HCT116 (cell line): Measurements from ENCODE around the gene MUC4. TPM values are rescaled to one million over a fixed set of nuclear protein-coding genes. Genes with fewer than 3 reads are reported as not detected.

Experiments
- ATAC-seq: fragments of 200-7000 bp; cut with Tn5 transposase; 2 replicates; pipeline ENCODE4 v1.9.1; 2020; ENCODE audit warnings: mild to moderate bottlenecking, moderate library complexity
- BruUV-seq: library from RNA; stranded (reverse); fragments of 400-500 nt; replicated peaks from 2 replicates; lab custom pipeline; 2021; lab: Mats Ljungman, UMichigan
- CTCF ChIA-PET: fragments of 300-600 bp; sonication (Branson Sonifier 250); formaldehyde crosslinking; loops from one replicate; lab custom pipeline; 2021; ENCODE audit warnings: antibody characterized with exemption; lab: Charles Lee
- POLR2A ChIA-PET: fragments of 300-600, 350-600 bp; sonication (Branson Sonifier 250); formaldehyde crosslinking; loops from one replicate; lab custom pipeline; 2021; ENCODE audit warnings: antibody characterized with exemption; lab: Charles Lee
- RAD21 ChIA-PET, 2 experiments: fragments of 300-600 bp; sonication (Branson Sonifier 250); formaldehyde crosslinking; loops; one replicate each; lab custom pipeline; 2023; ENCODE audit warnings: low total read pairs in 2 of 2; ENCODE audit not compliant: uncharacterized antibody in 2 of 2, unreplicated experiment in 2 of 2, low non-redundant PET in 1 of 2; lab: Charles Lee
- DNase-seq: peaks from one replicate; pipeline ENCODE4 v3.0.0-alpha.2; 2010; ENCODE audit warnings: low read depth, low spot score
- H2AFZ ChIP-seq: fragments of 200-600 bp; shearing (Covaris generic), sonication (generic); 2 replicates; pipeline ENCODE4 v1.6.1; 2017; ENCODE audit warnings: low read depth, mixed run types, mixed read lengths, antibody characterized with exemption, low read length; ENCODE audit not compliant: poor library complexity, severe bottlenecking
- H3K27ac ChIP-seq: 2 replicates; pipeline ENCODE4 v1.5.1; 2012; ENCODE audit warnings: low read depth, low read length
- H3K27me3 ChIP-seq: fragments of 200-600 bp; sonication (generic); 2 replicates; pipeline ENCODE4 v1.6.1; 2016; ENCODE audit warnings: mixed run types, low read length, mixed read lengths; ENCODE audit not compliant: insufficient read depth
- H3K36me3 ChIP-seq, 2 experiments: fragments of 200-500 bp in 1 of 2; fragments of 200-600 bp in 1 of 2; sonication (Bioruptor generic) in 1 of 2; sonication (generic) in 1 of 2; 2 replicates each; pipeline versions ENCODE4 v1.5.1 to v1.6.1; 2014 to 2016; ENCODE audit warnings: low read length in 2 of 2, inconsistent platforms in 1 of 2, mixed read lengths in 1 of 2, mixed run types in 1 of 2; ENCODE audit not compliant: insufficient read depth in 2 of 2, control insufficient read depth in 1 of 2
- H3K4me1 ChIP-seq, 2 experiments: fragments of 200-600 bp in 1 of 2; sonication (generic) in 1 of 2; 2 replicates each; pipeline versions ENCODE4 v1.5.1 to v1.6.1; 2012 to 2017; ENCODE audit warnings: low read length in 2 of 2, inconsistent platforms in 1 of 2, mild to moderate bottlenecking in 1 of 2, mixed read lengths in 1 of 2, mixed run types in 1 of 2, moderate library complexity in 1 of 2; ENCODE audit not compliant: insufficient read depth in 2 of 2, control insufficient read depth in 1 of 2
- H3K4me2 ChIP-seq: fragments of 200-600 bp; sonication (generic); 2 replicates; pipeline ENCODE4 v1.6.1; 2017; ENCODE audit warnings: mixed run types, low read length, mixed read lengths
- H3K4me3 ChIP-seq, 2 experiments: fragments of 200-600 bp in 1 of 2; sonication (generic) in 1 of 2; replicated peaks in 1 of 2; 2 replicates each; pipeline ENCODE4 v1.5.1; 2011 to 2016; ENCODE audit warnings: low read length in 2 of 2, control low read depth in 1 of 2, low read depth in 1 of 2, mild to moderate bottlenecking in 1 of 2, mixed read lengths in 1 of 2, mixed run types in 1 of 2
- H3K79me2 ChIP-seq: fragments of 200-600 bp; sonication (generic); 2 replicates; pipeline ENCODE4 v1.6.1; 2017; ENCODE audit warnings: mild to moderate bottlenecking, mixed run types, low read length, moderate library complexity, mixed read lengths; ENCODE audit not compliant: insufficient read depth
- H3K9ac ChIP-seq: fragments of 200-600 bp; sonication (generic); 2 replicates; pipeline ENCODE4 v1.6.1; 2016; ENCODE audit warnings: low read length, mixed read lengths
- H3K9me2 ChIP-seq: fragments of 200-600 bp; sonication (generic), shearing (Covaris generic); 2 replicates; pipeline ENCODE4 v1.6.1; 2017; ENCODE audit warnings: mixed run types, mild to moderate bottlenecking, moderate library complexity; ENCODE audit not compliant: insufficient read depth
- H3K9me3 ChIP-seq, 2 experiments: fragments of 200-500 bp in 1 of 2; fragments of 200-600 bp in 1 of 2; sonication (Bioruptor generic) in 1 of 2; sonication (generic) in 1 of 2; 2 replicates each; pipeline ENCODE4 v1.6.1; 2014 to 2017; ENCODE audit warnings: low read length in 2 of 2, mixed read lengths in 2 of 2, inconsistent platforms in 1 of 2, low read depth in 1 of 2, mild to moderate bottlenecking in 1 of 2, mixed run types in 1 of 2, moderate library complexity in 1 of 2; ENCODE audit not compliant: control insufficient read depth in 1 of 2, insufficient read depth in 1 of 2
- H4K20me1 ChIP-seq: fragments of 200-600 bp; sonication (generic), shearing (Covaris generic); 2 replicates; pipeline ENCODE4 v1.6.1; 2017; ENCODE audit warnings: mixed run types, mild to moderate bottlenecking, moderate library complexity; ENCODE audit not compliant: insufficient read depth
- CEBPB ChIP-seq: IDR thresholded peaks from 2 replicates; pipeline ENCODE4 v1.6.1; 2012; ENCODE audit warnings: low read depth
- EGR1 ChIP-seq: IDR thresholded peaks from 2 replicates; pipeline ENCODE4 v1.6.1; 2012; ENCODE audit warnings: low read depth
- ELF1 ChIP-seq: IDR thresholded peaks from 2 replicates; pipeline ENCODE4 v1.6.1; 2012; ENCODE audit warnings: low read depth, borderline replicate concordance
- EZH2phosphoT487 ChIP-seq: fragments of 200-600 bp; IDR thresholded peaks from 2 replicates; pipeline ENCODE4 v1.6.1; 2018; ENCODE audit warnings: antibody characterized with exemption, borderline replicate concordance
- FOSL1 ChIP-seq: IDR thresholded peaks from 2 replicates; pipeline ENCODE4 v1.6.1; 2012; ENCODE audit warnings: low read depth
- JUND ChIP-seq: IDR thresholded peaks from 2 replicates; pipeline ENCODE4 v1.6.1; 2012
- POLR2AphosphoS5 ChIP-seq: IDR thresholded peaks from 2 replicates; pipeline ENCODE4 v1.6.1; 2011; ENCODE audit warnings: mild to moderate bottlenecking, low read depth, low read length, moderate library complexity
- SIN3A ChIP-seq: IDR thresholded peaks from 2 replicates; pipeline ENCODE4 v1.6.1; 2012; ENCODE audit warnings: low read depth
- SRF ChIP-seq: IDR thresholded peaks from 2 replicates; pipeline ENCODE4 v1.6.1; 2012; ENCODE audit warnings: low read depth
- TCF7L2 ChIP-seq: IDR thresholded peaks from 2 replicates; pipeline ENCODE4 v1.7.0; 2011; ENCODE audit warnings: borderline replicate concordance, inconsistent platforms; ENCODE audit not compliant: insufficient read depth, insufficient read length; ENCODE audit errors: extremely low read depth
- YY1 ChIP-seq: IDR thresholded peaks from 2 replicates; pipeline ENCODE4 v1.6.1; 2011; ENCODE audit warnings: low read length, low read depth, moderate library complexity, mild to moderate bottlenecking; ENCODE audit not compliant: insufficient replicate concordance; ENCODE audit errors: extremely low read depth
- ZFX ChIP-seq: fragments of 450-650 bp; IDR thresholded peaks from 2 replicates; pipeline ENCODE4 v1.6.1; 2017
- ZNF274 ChIP-seq: fragments of 200-500 bp; sonication (Bioruptor generic); IDR thresholded peaks from 2 replicates; pipeline ENCODE4 v1.6.1; 2014; ENCODE audit warnings: mild to moderate bottlenecking, low read depth, low read length, inconsistent platforms
- intact Hi-C: fragments of 100-400 bp; cut with micrococcal nuclease; formaldehyde crosslinking; loops from 2 replicates; pipeline ENCODE4 v1.10.0; 2022
- total RNA-seq: library from RNA; stranded (reverse); gene quantifications from one replicate; pipeline ENCODE4 v1.2.1, GENCODE V29; 2021; ENCODE audit not compliant: unreplicated experiment
- TF ChIP-seq, protein P1 (sequence below), 3 experiments: fragments of 200-600 bp in 1 of 3; sonication (generic) in 1 of 3; IDR thresholded peaks in 2 of 3; conservative IDR thresholded peaks in 1 of 3; 2 replicates each; pipeline ENCODE4 v1.5.1; 2012 to 2017; ENCODE audit warnings: low read depth in 2 of 3, low read length in 2 of 3, antibody characterized with exemption in 1 of 3, borderline replicate concordance in 1 of 3, control low read depth in 1 of 3, mild to moderate bottlenecking in 1 of 3, mixed read lengths in 1 of 3, mixed run types in 1 of 3, moderate library complexity in 1 of 3; ENCODE audit not compliant: insufficient read depth in 1 of 3
- TF ChIP-seq, protein P2 (sequence below): IDR thresholded peaks from 2 replicates; pipeline ENCODE4 v1.6.1; 2011; ENCODE audit warnings: mild to moderate bottlenecking, low read length, moderate library complexity; ENCODE audit not compliant: insufficient replicate concordance; ENCODE audit errors: extremely low read depth
- TF ChIP-seq, protein P3 (sequence below): IDR thresholded peaks from 2 replicates; pipeline ENCODE4 v1.6.1; 2012
- TF ChIP-seq, protein P4 (sequence below): IDR thresholded peaks from 2 replicates; pipeline ENCODE4 v1.6.1; 2012; ENCODE audit warnings: low read depth

The MUC4 gene
- total RNA-seq, 1 experiment from 2014 or later: 0.64 TPM

DNA sequence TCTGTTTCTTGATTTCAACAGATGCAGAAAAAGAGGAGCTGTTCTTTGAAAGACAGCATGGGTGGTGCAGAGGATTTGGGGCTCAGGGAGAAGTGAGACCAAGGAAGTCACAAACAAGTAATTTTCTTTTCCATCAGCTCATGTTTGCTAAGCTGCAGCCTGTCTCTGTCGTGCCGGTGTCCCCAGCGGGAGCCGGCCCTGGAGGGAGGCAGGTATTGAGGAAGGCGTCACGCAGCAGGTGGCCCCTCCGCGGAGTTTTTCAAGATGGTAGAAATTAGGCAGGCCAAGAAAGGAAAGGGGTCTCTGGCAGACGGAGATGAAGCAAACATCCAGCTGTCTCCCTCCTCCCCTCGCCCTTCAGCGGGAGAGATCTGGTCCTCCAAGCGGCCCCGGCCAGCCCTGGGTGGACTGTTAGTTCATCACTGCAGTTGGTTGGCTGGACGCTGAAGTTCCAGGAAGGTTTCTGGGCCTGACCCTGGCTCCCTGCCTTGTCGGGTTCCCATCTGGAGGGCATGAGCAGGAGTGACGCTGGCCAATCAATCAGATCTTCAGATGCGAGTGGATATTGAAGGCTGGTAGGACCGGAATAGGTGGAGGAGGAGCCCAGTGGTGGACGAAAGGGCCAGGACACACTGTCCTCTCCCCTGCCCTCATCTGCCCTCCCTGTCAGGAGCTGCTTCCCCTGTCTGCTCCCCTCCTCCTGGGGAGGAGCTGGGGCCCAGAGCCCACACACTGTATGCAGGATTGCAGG, 27.7 kb upstream of the MUC4 start:
- no TSS peak for BruUV-seq
- DNase-seq (no peak), ATAC-seq (no peak; the same call in 1 of the 2 replicates)
- ChIA-PET POLR2A (no interaction called here), CTCF (no interaction called here), RAD21 (no interaction called here)
- no peaks in the 10 kb centered on the region for H3K27me3 ChIP-seq
- no peaks in the 10 kb centered on the region for H3K9me2 ChIP-seq
- H3K27ac ChIP-seq: no peak overlapping the region
- no peaks in the 10 kb centered on the region for H3K4me1 ChIP-seq
- TF ChIP-seq POLR2AphosphoS5: no peak
- TF ChIP-seq, protein P1, sequence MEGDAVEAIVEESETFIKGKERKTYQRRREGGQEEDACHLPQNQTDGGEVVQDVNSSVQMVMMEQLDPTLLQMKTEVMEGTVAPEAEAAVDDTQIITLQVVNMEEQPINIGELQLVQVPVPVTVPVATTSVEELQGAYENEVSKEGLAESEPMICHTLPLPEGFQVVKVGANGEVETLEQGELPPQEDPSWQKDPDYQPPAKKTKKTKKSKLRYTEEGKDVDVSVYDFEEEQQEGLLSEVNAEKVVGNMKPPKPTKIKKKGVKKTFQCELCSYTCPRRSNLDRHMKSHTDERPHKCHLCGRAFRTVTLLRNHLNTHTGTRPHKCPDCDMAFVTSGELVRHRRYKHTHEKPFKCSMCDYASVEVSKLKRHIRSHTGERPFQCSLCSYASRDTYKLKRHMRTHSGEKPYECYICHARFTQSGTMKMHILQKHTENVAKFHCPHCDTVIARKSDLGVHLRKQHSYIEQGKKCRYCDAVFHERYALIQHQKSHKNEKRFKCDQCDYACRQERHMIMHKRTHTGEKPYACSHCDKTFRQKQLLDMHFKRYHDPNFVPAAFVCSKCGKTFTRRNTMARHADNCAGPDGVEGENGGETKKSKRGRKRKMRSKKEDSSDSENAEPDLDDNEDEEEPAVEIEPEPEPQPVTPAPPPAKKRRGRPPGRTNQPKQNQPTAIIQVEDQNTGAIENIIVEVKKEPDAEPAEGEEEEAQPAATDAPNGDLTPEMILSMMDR (IDR thresholded peaks at IDR 0.05 in 2 of 3, conservative IDR thresholded peaks at IDR 0.05 in 1 of 3; ENCODE audit: borderline replicate concordance in 1 of 3, insufficient read depth in 1 of 3, low read depth in 2 of 3, low read length in 2 of 3): no peak
- TF ChIP-seq, protein P2, sequence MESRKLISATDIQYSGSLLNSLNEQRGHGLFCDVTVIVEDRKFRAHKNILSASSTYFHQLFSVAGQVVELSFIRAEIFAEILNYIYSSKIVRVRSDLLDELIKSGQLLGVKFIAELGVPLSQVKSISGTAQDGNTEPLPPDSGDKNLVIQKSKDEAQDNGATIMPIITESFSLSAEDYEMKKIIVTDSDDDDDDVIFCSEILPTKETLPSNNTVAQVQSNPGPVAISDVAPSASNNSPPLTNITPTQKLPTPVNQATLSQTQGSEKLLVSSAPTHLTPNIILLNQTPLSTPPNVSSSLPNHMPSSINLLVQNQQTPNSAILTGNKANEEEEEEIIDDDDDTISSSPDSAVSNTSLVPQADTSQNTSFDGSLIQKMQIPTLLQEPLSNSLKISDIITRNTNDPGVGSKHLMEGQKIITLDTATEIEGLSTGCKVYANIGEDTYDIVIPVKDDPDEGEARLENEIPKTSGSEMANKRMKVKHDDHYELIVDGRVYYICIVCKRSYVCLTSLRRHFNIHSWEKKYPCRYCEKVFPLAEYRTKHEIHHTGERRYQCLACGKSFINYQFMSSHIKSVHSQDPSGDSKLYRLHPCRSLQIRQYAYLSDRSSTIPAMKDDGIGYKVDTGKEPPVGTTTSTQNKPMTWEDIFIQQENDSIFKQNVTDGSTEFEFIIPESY: no peak
- no peak for TF ChIP-seq YY1
- TF ChIP-seq, protein P3, sequence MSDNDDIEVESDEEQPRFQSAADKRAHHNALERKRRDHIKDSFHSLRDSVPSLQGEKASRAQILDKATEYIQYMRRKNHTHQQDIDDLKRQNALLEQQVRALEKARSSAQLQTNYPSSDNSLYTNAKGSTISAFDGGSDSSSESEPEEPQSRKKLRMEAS: no peak
- TF ChIP-seq SRF: no peak
- TF ChIP-seq CEBPB: no peak
- TF ChIP-seq EZH2phosphoT487: no peak
- no peak for TF ChIP-seq ELF1
- no peak for TF ChIP-seq JUND
- no peak for TF ChIP-seq SIN3A
- TF ChIP-seq ZFX: no peak
- TF ChIP-seq ZNF274: no peak
- no peak for TF ChIP-seq EGR1
- TF ChIP-seq, protein P4, sequence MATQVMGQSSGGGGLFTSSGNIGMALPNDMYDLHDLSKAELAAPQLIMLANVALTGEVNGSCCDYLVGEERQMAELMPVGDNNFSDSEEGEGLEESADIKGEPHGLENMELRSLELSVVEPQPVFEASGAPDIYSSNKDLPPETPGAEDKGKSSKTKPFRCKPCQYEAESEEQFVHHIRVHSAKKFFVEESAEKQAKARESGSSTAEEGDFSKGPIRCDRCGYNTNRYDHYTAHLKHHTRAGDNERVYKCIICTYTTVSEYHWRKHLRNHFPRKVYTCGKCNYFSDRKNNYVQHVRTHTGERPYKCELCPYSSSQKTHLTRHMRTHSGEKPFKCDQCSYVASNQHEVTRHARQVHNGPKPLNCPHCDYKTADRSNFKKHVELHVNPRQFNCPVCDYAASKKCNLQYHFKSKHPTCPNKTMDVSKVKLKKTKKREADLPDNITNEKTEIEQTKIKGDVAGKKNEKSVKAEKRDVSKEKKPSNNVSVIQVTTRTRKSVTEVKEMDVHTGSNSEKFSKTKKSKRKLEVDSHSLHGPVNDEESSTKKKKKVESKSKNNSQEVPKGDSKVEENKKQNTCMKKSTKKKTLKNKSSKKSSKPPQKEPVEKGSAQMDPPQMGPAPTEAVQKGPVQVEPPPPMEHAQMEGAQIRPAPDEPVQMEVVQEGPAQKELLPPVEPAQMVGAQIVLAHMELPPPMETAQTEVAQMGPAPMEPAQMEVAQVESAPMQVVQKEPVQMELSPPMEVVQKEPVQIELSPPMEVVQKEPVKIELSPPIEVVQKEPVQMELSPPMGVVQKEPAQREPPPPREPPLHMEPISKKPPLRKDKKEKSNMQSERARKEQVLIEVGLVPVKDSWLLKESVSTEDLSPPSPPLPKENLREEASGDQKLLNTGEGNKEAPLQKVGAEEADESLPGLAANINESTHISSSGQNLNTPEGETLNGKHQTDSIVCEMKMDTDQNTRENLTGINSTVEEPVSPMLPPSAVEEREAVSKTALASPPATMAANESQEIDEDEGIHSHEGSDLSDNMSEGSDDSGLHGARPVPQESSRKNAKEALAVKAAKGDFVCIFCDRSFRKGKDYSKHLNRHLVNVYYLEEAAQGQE: no peak
- no peak for TF ChIP-seq TCF7L2
- no peak for TF ChIP-seq FOSL1
- H3K4me2 ChIP-seq: no peak overlapping the region
- no peaks in the 10 kb centered on the region for H3K9me3 ChIP-seq
- no peak overlapping the region for H2AFZ ChIP-seq
- H3K36me3 ChIP-seq: no peaks in the 10 kb centered on the region
- no peak overlapping the region for H3K9ac ChIP-seq
- no peak overlapping the region for H3K4me3 ChIP-seq
- no peaks in the 10 kb centered on the region for H3K79me2 ChIP-seq
- H4K20me1 ChIP-seq: no peaks in the 10 kb centered on the region
- intact Hi-C loops: no loop called here
